Fibroblast of the aortic adventitia (primary cell): ENCODE data around the gene PCBP3. TPM values are rescaled to one million over a fixed set of nuclear protein-coding genes. Genes with fewer than 3 reads are reported as not detected.

Experiments used
- DNase-seq: peaks from one replicate; pipeline ENCODE4 v3.0.0-alpha.2; 2010; ENCODE audit warnings: low read depth
- H3K4me3 ChIP-seq: 2 replicates; pipeline ENCODE4 v1.5.1; 2011; ENCODE audit warnings: low read depth, mild to moderate bottlenecking, control low read depth, low read length, moderate library complexity
- total RNA-seq: library from RNA; depleted of rRNA; stranded (reverse); fragments of >200 nt; gene quantifications from 2 replicates; pipeline ENCODE4 v1.2.3, GENCODE V29; 2012; ENCODE audit warnings: low replicate concordance
- TF ChIP-seq, protein P1 (sequence below): IDR thresholded peaks from 2 replicates; pipeline ENCODE4 v1.5.1; 2011; ENCODE audit warnings: mild to moderate bottlenecking, low read length, control low read depth, inconsistent platforms; ENCODE audit not compliant: insufficient read depth

PCBP3 gene
- total RNA-seq, 1 donor, result 1.2 TPM

DNA sequence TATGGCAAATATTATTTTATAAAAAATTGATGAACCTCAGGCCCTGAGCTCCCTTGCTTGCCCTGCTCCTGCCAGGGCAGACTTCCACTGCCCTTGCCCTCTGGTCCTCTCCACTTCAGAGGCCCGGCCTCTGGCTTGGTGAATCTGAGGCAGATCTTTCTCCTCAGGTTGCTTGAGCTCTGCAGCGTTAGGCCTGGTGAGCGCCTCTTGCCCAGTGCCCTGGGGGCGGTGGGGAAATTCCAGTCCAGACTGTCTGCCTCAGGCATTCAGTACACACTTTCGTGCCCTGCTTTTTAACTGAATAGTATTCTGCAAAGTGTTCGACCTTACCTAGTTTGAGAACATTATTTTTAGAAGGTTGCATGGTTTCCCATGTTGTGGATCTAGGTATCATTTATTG, 98.2 kb downstream of the PCBP3 start:
- DNase-seq, result no peak
- TF ChIP-seq, protein P1, sequence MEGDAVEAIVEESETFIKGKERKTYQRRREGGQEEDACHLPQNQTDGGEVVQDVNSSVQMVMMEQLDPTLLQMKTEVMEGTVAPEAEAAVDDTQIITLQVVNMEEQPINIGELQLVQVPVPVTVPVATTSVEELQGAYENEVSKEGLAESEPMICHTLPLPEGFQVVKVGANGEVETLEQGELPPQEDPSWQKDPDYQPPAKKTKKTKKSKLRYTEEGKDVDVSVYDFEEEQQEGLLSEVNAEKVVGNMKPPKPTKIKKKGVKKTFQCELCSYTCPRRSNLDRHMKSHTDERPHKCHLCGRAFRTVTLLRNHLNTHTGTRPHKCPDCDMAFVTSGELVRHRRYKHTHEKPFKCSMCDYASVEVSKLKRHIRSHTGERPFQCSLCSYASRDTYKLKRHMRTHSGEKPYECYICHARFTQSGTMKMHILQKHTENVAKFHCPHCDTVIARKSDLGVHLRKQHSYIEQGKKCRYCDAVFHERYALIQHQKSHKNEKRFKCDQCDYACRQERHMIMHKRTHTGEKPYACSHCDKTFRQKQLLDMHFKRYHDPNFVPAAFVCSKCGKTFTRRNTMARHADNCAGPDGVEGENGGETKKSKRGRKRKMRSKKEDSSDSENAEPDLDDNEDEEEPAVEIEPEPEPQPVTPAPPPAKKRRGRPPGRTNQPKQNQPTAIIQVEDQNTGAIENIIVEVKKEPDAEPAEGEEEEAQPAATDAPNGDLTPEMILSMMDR, result no peak

DNA sequence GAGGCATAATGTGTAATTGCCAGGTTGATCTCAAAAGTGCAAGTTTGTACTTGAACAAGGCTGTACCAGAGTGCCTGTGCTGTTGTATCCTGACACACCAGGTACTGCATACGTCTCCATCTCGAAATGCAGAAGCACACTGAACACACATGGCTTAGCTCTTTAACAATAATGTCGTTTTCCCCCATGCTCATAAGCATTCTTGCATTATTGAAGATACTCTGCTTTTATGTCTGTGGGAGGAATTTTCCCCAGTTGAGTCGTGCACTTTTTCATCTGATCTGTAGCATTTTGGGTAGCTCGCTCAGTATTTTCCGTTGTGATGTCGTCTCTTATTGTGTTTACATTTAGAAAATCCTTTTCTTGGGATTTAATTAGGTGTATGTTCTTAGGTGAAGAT, 98.7 kb downstream of the PCBP3 start:
- H3K4me3 ChIP-seq, result no peak overlapping the region
- no peak for DNase-seq
- TF ChIP-seq, protein P1, result no peak

More for the DNA sequence above, 98.2 kb downstream of the PCBP3 start:
- no peak overlapping the region for H3K4me3 ChIP-seq

DNA sequence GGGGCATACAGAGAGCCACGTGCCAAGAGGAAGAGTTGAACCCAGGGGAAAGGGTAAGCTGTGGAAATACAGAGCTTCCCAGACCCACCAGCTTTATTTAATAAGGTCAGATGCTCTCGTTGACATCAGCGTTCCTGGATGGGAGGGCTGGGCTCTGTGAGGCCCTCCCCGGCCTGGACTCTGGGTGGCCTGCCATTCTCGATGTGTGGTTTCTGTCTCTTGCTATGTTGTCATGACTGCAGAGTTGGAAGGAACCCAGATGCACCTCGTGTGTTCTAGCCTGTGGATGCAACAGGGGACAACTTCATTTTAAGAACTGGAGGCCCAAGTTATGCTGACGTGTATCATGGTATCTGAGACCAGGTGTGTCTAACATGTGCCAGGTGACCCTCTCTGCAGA, 101.7 kb downstream of the PCBP3 start:
- no peak for DNase-seq
- TF ChIP-seq, protein P1, result no peak

DNA sequence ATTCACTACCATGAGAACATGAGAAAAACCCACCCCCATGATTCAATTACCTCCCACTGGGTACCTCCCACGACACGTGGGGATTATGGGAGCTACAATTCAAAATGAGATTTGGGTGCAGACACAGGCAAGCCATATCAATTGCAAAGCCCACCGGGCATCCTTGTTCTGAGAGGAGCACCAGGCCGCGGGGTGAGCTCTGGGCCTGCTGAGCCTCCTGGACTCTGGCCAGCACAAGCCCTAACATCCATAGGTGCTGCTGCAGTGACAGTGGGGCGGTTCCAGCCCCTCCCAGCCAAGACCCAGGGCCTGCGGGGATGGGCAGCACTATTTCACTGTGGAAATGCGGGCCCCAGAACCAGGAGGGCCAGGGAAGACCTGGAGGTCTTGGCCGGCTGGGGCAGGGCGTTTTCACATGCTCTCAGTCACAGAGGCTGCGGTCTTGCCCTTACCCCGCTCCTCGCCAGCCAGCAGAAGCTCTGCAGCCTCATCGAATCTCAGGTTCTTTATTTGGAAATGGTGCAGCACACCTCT, 103.8 kb downstream of the PCBP3 start:
- no peak for DNase-seq
- TF ChIP-seq, protein P1, result no peak
- H3K4me3 ChIP-seq, result no peak overlapping the region

More for the DNA sequence above, 101.7 kb downstream of the PCBP3 start:
- H3K4me3 ChIP-seq, result no peak overlapping the region

DNA sequence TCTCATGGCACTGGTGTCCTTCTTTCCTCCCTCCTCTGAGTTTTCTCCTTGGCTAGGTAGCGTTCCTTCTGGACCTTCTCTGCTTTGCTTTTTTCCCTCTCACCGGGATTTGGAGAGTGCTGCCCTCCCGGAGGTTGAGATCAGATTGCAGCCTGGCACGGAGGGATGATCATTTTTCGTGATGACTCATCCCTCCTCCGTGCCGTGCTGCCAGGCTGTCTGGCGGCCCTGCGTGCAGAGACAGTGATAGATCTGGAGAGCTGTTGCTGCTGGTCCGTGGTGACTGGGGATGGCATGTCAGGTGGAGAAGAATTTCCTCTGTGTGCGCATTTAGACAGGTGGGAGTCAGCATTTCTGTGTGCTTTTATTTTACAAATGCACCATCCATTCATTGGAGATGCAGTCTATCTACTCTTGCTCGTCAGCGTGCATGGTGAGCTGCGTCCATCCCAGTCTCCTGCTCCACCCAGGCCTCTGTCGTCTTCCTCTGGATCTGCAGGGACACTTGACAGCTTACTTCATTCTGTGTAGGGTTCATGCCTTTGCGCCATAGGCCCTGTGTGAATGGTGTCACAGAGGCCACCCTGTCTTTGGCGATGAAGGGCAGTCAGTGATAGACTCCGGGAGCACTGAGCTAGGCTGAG, 104.4 kb downstream of the PCBP3 start:
- TF ChIP-seq, protein P1, result no peak
- no peak overlapping the region for H3K4me3 ChIP-seq
- DNase-seq, result peak; percentile 47

DNA sequence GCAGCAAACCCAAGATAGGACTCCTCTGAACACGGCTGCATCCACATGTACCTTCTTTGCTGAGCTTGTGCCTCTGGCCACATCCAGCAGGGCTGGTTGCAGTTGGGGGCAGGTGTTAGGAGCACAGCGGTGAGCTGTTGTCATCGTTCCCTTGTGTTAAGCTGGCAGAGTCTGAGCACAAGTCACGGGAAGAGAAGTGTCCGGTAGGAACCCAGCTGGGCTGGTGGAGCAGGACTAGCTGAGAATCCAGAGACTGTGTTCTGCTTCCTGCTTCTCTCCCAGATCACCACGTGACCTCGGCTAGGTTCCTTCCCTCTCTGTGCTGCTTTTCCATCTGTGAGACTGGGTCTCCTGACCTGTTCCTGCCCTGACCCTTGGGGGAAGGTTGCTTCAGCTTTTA, 105.1 kb downstream of the PCBP3 start:
- TF ChIP-seq, protein P1, result no peak
- H3K4me3 ChIP-seq, result no peak overlapping the region
- DNase-seq, result no peak
